Suprapubic skin (tissue), 4 donors: ENCODE measurements around the gene WWOX. TPM values are rescaled to one million over a fixed set of nuclear protein-coding genes. Genes with fewer than 3 reads are reported as not detected.

Experiments used
- DNase-seq, 2 donors: peaks; one replicate each; pipeline ENCODE4 v3.0.0-alpha.2; 2019; ENCODE audit warnings: low spot score in 2 of 2
- H3K27ac ChIP-seq: fragments of 200-600 bp; sonication (generic); one replicate; pipeline ENCODE4 v1.5.1; 2019
- H3K27me3 ChIP-seq: fragments of 200-600 bp; sonication (generic); one replicate; pipeline ENCODE4 v1.5.1; 2019
- H3K36me3 ChIP-seq: fragments of 200-600 bp; sonication (generic); one replicate; pipeline ENCODE4 v1.5.1; 2019
- H3K4me1 ChIP-seq: fragments of 200-600 bp; sonication (generic); one replicate; pipeline ENCODE4 v1.5.1; 2019
- H3K4me3 ChIP-seq: fragments of 200-600 bp; sonication (generic); one replicate; pipeline ENCODE4 v1.5.1; 2019; ENCODE audit warnings: mild to moderate bottlenecking
- H3K9me3 ChIP-seq: fragments of 200-600 bp; sonication (generic); one replicate; pipeline ENCODE4 v1.5.1; 2019
- EP300 ChIP-seq: sonication (generic); formaldehyde crosslinking; IDR thresholded peaks from one replicate; pipeline ENCODE4 v1.6.1; 2017; ENCODE audit warnings: antibody characterized with exemption
- POLR2A ChIP-seq, 2 donors: fragments of 450-650 bp; IDR thresholded peaks; one replicate each; pipeline ENCODE4 v1.6.1; 2017; ENCODE audit warnings: antibody characterized with exemption in 2 of 2, mild to moderate bottlenecking in 2 of 2, moderate library complexity in 2 of 2
- POLR2AphosphoS5 ChIP-seq, 3 donors: sonication (generic); formaldehyde crosslinking; IDR thresholded peaks; one replicate each; pipeline ENCODE4 v1.6.1; 2017; ENCODE audit warnings: antibody characterized with exemption in 3 of 3
- WGBS: methylation state at CpG from one replicate; pipeline ENCODE4 v1.1.5; 2018; 5-methylcytosine and 5-hydroxymethylcytosine counted together
- total RNA-seq, 4 donors: library from RNA; depleted of rRNA; stranded (reverse); fragments of >200 nt; gene quantifications; one replicate each; pipeline ENCODE4 v1.1.0, GENCODE V29; 2016
- TF ChIP-seq, protein P1 (sequence below), 2 donors: fragments of 200-600 bp in 1 of 2; fragments of 450-650 bp in 1 of 2; sonication (generic) in 1 of 2; IDR thresholded peaks; one replicate each; pipeline ENCODE4 v1.5.1; 2016 to 2019; ENCODE audit warnings: antibody characterized with exemption in 2 of 2, mild to moderate bottlenecking in 1 of 2, moderate library complexity in 1 of 2

The WWOX gene
- total RNA-seq, 4 donors from 2014 or later, result 29.6 to 104 (median 47.3) TPM

DNA sequence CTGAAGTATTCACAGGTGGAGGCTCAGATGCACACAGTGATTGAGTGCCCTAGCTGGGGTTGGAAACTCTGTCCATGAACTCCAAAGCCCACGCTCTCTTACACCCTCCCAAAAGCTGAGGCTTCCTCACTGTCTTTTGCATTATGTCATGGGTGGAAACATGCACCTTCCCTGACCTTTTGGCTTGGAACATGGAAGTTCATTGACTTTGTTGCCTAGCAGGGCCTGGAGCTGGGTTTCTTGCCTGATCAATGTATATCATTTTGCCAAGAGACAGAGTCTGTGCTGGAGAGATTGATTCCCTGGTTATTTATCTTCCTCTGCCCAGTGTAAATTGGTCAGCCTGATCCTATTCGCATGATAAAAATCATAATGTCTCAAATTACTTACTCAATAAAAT, 942.7 kb downstream of the WWOX start:
- WGBS, result 90% methylated on average over 2 of the region's 2 CpGs
- Histone ChIP-seq H3K9me3 (no peaks in the 10 kb centered on the region), H3K36me3 (no peaks in the 10 kb centered on the region), H3K27ac (no peak overlapping the region), H3K4me1 (no peaks in the 10 kb centered on the region), H3K4me3 (no peak overlapping the region), H3K27me3 (no peaks in the 10 kb centered on the region)
- no peak for DNase-seq
- TF ChIP-seq POLR2A (IDR thresholded peaks at IDR 0.05) (no peak), EP300 (no peak), POLR2AphosphoS5 (IDR thresholded peaks at IDR 0.05) (no peak)
- TF ChIP-seq, protein P1, sequence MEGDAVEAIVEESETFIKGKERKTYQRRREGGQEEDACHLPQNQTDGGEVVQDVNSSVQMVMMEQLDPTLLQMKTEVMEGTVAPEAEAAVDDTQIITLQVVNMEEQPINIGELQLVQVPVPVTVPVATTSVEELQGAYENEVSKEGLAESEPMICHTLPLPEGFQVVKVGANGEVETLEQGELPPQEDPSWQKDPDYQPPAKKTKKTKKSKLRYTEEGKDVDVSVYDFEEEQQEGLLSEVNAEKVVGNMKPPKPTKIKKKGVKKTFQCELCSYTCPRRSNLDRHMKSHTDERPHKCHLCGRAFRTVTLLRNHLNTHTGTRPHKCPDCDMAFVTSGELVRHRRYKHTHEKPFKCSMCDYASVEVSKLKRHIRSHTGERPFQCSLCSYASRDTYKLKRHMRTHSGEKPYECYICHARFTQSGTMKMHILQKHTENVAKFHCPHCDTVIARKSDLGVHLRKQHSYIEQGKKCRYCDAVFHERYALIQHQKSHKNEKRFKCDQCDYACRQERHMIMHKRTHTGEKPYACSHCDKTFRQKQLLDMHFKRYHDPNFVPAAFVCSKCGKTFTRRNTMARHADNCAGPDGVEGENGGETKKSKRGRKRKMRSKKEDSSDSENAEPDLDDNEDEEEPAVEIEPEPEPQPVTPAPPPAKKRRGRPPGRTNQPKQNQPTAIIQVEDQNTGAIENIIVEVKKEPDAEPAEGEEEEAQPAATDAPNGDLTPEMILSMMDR (IDR thresholded peaks at IDR 0.05), result no peak

DNA sequence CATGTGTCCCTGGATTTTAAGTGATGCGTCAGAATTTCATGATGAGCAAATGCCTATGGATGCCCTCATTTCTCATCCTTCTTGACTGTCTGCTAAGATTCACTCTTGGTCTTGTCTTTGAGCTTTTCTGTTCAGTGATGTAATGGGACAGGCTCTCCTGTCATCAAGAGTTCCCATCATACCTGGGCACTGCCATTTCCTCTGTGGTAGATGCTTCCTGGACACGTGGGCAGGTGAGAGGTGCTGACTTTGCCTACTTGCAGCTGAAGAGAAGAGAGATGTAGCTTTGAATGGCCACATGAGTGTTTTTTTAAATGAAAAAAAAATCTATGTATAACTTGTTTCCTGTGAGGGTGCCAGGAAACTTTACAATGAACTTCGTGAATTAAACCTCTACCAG, 943.4 kb downstream of the WWOX start:
- no peak overlapping the region for H3K27ac ChIP-seq
- H3K27me3 ChIP-seq, result no peaks in the 10 kb centered on the region
- DNase-seq, result no peak
- H3K36me3 ChIP-seq, result no peaks in the 10 kb centered on the region
- no peak for TF ChIP-seq POLR2AphosphoS5 (IDR thresholded peaks at IDR 0.05)
- no peak for TF ChIP-seq POLR2A (IDR thresholded peaks at IDR 0.05)
- TF ChIP-seq, protein P1 (IDR thresholded peaks at IDR 0.05), result no peak
- no peak for TF ChIP-seq EP300
- WGBS, result 59% methylated on average over 3 of the region's 3 CpGs
- H3K4me3 ChIP-seq, result no peak overlapping the region
- no peaks in the 10 kb centered on the region for H3K9me3 ChIP-seq
- no peaks in the 10 kb centered on the region for H3K4me1 ChIP-seq

DNA sequence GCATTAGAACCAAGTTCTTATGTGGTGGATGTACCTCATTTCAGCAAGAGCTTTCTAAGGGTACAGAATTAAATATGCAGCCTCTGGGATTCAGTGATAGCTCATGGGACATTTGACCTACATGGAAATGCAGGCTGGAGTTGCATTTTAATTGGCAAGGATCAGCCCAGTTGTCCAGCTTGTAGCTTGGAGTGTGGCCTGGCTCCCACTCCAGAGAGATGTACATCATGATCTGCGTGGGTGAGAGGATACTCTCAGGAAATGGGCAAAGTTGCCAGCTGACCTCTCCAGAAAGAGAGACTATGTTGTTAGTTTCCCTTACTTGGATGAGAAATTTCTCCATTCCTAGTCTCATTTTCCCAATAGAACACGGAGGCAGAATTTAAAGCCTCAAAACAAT, 945.7 kb downstream of the WWOX start:
- TF ChIP-seq, protein P1 (IDR thresholded peaks at IDR 0.05), result no peak
- TF ChIP-seq POLR2AphosphoS5 (IDR thresholded peaks at IDR 0.05) (no peak), POLR2A (IDR thresholded peaks at IDR 0.05) (no peak), EP300 (no peak)
- DNase-seq, result no peak
- Histone ChIP-seq H3K9me3 (no peaks in the 10 kb centered on the region), H3K27me3 (no peaks in the 10 kb centered on the region), H3K4me3 (no peak overlapping the region), H3K27ac (no peak overlapping the region), H3K36me3 (no peaks in the 10 kb centered on the region), H3K4me1 (peaks cover 11% of the 10 kb centered on the region)
- 84% methylated on average over 2 of the region's 2 CpGs for WGBS

DNA sequence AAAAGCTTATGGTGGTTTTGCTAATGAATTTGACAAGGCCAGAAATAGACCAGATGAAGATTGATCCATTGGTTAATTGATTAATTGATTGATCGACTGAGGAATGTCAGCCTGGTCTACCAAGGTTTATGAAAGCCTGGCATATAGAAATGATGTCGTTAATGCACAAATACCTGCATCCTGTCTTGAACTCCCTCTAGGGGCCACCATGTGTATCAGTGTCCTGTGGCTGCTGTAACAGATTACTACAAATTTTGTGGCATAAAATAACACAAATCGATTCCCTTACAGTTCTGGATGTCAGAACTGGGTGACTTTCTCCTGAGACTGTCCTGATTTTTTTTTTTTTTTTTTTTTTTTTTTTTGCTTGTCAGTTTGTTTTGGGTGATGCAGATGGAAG, 947.9 kb downstream of the WWOX start:
- Histone ChIP-seq H3K27me3 (no peaks in the 10 kb centered on the region), H3K36me3 (no peaks in the 10 kb centered on the region), H3K27ac (no peak overlapping the region), H3K4me1 (peaks cover 19% of the 10 kb centered on the region), H3K4me3 (no peak overlapping the region), H3K9me3 (no peaks in the 10 kb centered on the region)
- no peak for DNase-seq
- 68% methylated on average over 3 of the region's 3 CpGs for WGBS
- TF ChIP-seq, protein P1 (IDR thresholded peaks at IDR 0.05), result peak in 1 of 2 donors; percentile 22
- no peak for TF ChIP-seq POLR2AphosphoS5 (IDR thresholded peaks at IDR 0.05)
- TF ChIP-seq EP300, result no peak

DNA sequence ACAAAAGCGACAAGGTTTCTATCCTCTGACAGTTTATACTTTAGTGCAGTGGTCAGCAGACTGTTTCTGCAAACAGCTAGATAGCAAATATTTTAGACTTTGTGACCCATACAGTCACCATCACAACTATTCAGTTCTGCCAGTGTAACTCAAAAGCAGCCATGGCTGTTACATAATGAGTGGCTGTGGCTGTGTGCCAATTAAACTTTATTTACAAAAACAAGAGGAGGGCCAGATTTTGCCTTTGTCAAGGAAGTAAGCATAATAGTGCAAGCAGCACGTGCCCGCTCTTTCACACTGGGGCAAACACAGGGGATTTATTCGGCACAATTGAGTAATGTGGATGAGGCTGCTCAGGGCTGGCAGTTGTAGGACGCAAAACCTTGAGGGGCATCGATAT, 949.6 kb downstream of the WWOX start:
- Histone ChIP-seq H3K4me3 (no peak overlapping the region), H3K9me3 (no peaks in the 10 kb centered on the region), H3K36me3 (no peaks in the 10 kb centered on the region), H3K27me3 (no peaks in the 10 kb centered on the region), H3K4me1 (peaks cover 23% of the 10 kb centered on the region), H3K27ac (no peak overlapping the region)
- no peak for DNase-seq
- TF ChIP-seq, protein P1 (IDR thresholded peaks at IDR 0.05), result no peak
- no peak for TF ChIP-seq EP300
- no peak for TF ChIP-seq POLR2A (IDR thresholded peaks at IDR 0.05)
- no peak for TF ChIP-seq POLR2AphosphoS5 (IDR thresholded peaks at IDR 0.05)
- 92% methylated on average over 6 of the region's 6 CpGs for WGBS
